Measurements from ENCODE around the gene PARD3.
"Not testable (repeated sequence)": the region's sequence is repeated elsewhere in the genome, so short reads cannot be mapped to it uniquely, and the experiment has no call there.

The PARD3 gene

DNA sequence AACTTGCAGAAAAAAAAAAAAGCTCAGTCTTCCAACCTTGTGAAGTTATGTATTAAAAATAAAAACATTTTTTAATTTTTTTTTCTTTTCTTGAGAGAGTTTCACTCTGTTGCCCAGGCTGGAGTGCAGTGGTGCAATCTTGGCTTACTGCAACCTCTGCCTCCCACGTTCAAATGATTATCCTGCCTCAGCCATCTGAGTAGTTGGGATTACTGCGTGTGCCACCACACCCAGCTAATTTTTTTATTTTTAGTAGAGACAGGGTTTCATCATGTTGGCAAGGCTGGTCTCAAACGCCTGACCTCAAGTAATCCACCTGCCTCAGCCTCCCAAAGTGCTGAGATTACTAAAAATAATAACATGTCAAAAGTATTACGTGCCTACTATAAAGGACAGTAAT lies 375.7 kb downstream of the PARD3 start:
- DNase-seq = not testable (repeated sequence)

DNA sequence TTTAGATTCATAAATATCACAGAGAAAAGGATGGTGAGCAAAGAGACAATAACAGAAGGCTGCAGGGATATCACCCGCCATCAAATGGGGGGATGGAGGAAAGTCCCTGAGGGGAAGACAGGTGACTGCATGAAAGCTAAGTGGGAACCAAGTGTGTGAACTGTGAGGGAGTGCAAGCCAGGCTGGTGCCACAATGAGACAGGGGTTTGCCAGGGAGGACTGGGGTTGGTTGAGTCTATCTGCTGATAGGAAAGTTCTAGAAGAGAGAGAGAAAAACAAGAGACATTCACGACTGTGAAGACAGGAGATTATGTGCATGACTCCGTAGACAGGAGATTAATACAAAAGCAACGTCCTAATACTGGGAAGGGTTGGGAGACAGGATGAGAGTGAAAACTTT lies 376.4 kb downstream of the PARD3 start:
- DNase-seq = no peak

- DNase-seq = no peak
These were observed 377.2 kb downstream of the PARD3 start for GRCh38 chr10:34437906-34438305.

GRCh38 chr10:34434119-34434594 lies 380.9 kb downstream of the PARD3 start:
- no peak for DNase-seq

DNA sequence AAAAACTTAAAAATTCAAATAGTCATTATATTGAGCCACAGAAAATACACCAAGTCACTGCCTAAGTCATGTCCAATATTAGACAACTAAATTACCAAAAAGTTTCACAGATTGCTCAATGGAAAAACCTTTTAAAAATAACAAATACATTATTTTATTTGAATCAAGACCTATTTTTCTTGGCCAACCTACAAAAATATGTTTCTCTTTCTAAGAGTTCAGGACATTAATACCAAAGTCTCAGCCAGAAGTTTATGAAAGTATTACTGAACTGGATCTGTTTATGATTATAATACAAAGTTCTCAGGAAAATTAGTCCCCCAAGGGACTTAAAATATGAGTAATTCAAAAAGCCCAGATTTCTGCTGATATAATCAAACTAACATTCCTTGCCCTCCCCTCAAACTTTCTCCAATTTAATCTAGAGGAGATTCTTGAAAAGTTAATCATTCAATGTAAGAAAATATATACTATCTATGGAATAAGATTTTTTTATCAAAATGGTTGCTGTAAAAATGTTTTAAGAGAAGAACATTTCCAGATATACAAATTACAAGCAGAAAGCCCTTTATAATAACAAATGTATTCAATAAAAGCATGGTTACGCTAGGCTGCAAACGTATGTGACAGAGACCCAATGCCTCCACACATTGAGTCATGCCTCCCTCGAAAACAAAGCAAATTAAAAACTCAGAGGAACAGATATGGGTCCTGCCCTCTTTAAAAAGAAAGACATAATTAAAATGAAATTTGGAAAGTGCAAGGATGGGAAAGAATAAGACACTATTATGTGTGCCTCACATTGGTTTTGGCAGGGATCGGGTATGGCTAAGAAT lies 381.6 kb downstream of the PARD3 start:
- DNase-seq = no peak

DNA sequence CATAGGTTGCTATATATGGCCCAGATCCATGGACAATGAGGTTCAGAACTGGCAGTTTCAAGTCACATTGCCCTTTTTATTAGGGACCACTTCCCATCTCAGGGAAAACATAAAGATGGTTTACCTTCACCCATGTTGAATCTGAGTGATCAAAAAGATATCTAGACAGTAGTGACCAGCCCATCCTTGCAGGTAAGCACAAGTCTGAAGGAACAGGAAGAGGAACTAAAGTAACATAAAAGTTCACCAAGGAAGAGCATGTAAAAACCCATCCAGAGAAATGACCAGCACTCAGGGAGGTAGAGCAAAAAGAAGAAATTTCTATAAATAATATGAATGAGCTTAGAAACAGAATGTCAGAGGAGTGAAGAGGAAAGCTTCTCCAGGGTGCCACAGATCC lies 382.5 kb downstream of the PARD3 start:
- DNase-seq = no peak

- no peak for DNase-seq
These were observed 384.4 kb downstream of the PARD3 start for GRCh38 chr10:34430685-34431084.

DNA sequence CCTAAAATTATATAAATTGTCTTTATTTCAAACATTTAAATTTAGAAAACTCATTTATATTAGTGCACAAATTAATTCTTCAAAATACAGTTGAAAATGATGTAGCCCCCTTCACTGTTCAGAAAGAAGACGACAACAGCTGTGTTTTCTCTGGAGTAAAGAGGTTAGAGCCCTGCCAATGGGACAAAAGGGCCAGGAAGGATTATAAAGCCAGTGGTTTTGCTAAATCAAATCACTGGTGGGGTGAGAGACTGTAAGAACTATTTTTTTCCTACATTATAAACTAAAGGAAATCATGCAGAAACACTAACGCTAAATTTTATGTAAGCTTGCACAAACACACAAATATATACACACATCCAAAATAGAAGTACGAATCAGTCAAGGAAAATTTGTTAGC lies 386.6 kb downstream of the PARD3 start:
- no peak for DNase-seq

DNA sequence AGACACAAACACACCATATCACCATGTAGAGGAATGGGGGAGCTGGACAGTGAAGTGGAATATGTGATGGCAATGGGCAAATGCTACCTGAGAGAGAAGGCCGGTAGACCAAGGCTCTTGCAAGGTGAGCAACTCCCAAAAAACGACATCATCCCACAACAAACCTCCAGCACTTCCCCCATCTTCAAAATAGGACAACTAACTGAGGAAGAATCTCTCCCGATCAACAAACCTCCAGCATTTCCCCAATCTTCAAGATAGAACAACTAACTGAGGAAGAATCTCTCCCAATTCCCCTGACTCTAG lies 387.2 kb downstream of the PARD3 start:
- DNase-seq = no peak

DNA sequence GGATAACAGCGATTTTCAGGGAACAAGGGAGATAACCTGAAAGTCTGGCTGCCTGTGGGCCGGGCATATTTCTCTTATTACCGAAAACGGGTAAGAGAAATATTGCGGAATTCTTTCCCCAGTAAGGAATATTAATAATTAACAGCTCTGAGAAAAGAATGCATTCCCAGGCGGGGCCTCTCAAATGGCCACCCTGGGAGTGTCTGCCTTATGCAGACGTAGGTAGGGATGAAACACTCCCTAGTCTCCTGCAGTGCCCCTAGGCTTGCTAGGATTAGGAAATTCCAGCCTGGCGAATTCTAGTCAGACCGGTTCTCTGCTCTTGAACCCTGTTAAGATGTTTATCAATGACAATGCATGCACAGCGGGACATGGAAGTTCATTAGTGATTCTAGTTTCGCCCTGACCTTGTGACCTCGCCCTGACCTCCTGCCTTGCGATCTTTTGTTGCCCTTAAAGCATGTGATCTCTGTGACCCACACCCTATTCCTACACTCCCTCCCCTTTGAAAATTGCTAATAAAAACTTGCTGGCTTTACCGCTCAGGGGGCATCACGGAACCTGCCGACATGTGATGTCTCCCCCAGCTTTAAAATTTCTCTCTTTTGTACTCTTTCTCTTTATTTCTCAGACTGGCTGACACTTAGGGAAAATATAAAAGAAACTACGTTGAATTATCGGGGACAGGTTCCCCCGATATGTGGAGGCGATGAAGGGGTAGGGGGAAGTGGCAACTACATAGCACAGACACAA lies 387.8 kb downstream of the PARD3 start:
- not testable (repeated sequence) for DNase-seq

- DNase-seq = not testable (repeated sequence)
These were observed 388.4 kb downstream of the PARD3 start for GRCh38 chr10:34426538-34427157.

DNA sequence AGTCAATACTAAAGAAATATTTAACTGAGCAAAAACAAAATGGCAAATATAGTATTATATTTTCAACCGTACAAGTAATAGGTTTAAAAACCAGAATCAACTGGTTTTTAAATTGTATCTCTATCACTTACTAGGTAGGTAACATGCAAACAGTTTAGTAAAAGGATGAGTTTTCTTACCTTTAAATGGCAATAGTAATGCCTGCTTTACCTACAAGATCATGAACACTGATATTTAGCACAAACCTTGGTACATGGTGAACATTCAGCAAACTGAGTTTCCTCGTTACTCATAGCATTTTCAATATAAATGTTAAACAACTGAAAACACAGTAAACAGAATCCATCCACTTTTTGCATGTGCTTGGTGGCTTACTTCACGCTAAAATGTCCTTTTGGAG lies 389.1 kb downstream of the PARD3 start:
- DNase-seq = no peak

GRCh38 chr10:34423673-34424625 lies 391.1 kb downstream of the PARD3 start:
- DNase-seq = no peak

GRCh38 chr10:34420795-34421194 lies 394.3 kb downstream of the PARD3 start:
- DNase-seq = no peak

- DNase-seq = no peak
These were observed 394.8 kb downstream of the PARD3 start for GRCh38 chr10:34420273-34420672.

GRCh38 chr10:34415039-34415438 lies 400.1 kb downstream of the PARD3 start:
- DNase-seq = no peak

GRCh38 chr10:34413756-34414587 lies 401.1 kb downstream of the PARD3 start:
- no peak for DNase-seq

- DNase-seq = no peak
These were observed 401.9 kb downstream of the PARD3 start for GRCh38 chr10:34413214-34413613.

GRCh38 chr10:34408956-34409355 lies 406.1 kb downstream of the PARD3 start:
- no peak for DNase-seq

GRCh38 chr10:34408381-34408780 lies 406.7 kb downstream of the PARD3 start:
- DNase-seq = no peak

DNA sequence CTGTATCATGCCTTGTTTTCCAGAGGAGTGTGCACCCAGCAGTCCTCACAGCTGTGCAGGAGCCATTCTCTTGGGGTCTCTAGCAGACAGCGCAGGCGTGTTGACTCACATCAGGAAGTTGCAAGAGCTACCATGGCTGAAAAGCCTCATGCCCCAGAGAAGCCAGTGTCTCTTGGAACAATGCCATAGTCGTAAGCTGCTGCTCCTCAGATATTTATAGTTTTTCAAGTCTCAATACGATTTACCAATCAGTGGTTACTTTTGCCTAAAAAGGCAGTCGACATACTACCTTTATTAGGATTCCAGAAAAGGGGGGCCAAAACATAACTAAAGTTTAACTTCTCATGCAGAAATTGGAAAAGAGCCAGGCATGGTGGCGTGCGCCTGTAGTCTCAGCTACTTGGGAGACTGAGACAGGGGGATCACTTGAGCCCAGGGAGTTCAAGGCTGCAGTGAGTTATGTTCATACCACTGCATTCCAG lies 407.7 kb downstream of the PARD3 start:
- DNase-seq = no peak

All from stimulated activated CD4-positive, alpha-beta T cell treated with anti-CD3 and anti-CD28 coated beads, Interleukin-2, amount 100 ng/mL, for 48 hours (primary cell).